ENCODE results near the gene NANOG. TPM values are rescaled to one million over a fixed set of nuclear protein-coding genes. Genes with fewer than 3 reads are reported as not detected.
"Not testable (repeated sequence)": the region's sequence is repeated elsewhere in the genome, so short reads cannot be mapped to it uniquely, and the experiment has no call there.

NANOG gene
- total and polyA plus RNA-seq, 2 donors (not counting 1 experiment from before 2014, with no cell fraction given): not detected

GRCh38 chr12:7797698-7798398, 8.6 kb downstream of the NANOG start:
- no peaks in the 10 kb centered on the region for H4K20me1 ChIP-seq (ENCODE audit: control insufficient read depth, insufficient read depth, low read length, poor library complexity, severe bottlenecking)
- H3K27ac ChIP-seq (ENCODE audit: low read length in 2 of 2): no peak overlapping the region
- ChIA-PET CTCF (interaction anchor here (0.9 to 2.3 kb wide), 3 partner anchors 9 to 108 kb away, joined by 3 to 5 read pairs (median 4); no protein-coding TSS in a partner anchor), POLR2A (no interaction called here)
- H3K4me1 ChIP-seq (ENCODE audit: control insufficient read depth in 2 of 2, insufficient read depth in 2 of 2, low read length in 2 of 2): no peaks in the 10 kb centered on the region
- Mint-ChIP-seq H3K27me3 (peaks cover 3% of the 10 kb centered on the region), H3K9me3 (ENCODE audit: insufficient read depth) (no peaks in the 10 kb centered on the region), H3K27ac (no peak overlapping the region), H3K4me1 (no peaks in the 10 kb centered on the region), H3K4me3 (no peak overlapping the region)
- 97% methylated on average over 8 of the region's 12 CpGs for WGBS (ENCODE audit: insufficient coverage)
- H3K9ac ChIP-seq (ENCODE audit: low read length): no peak overlapping the region
- H3K4me3 ChIP-seq (ENCODE audit: control extremely low read depth in 1 of 5, extremely low read depth in 1 of 5, insufficient read depth in 1 of 5, low read depth in 2 of 5, low read length in 4 of 5): no peak overlapping the region
- no peak overlapping the region for H2AFZ ChIP-seq (ENCODE audit: insufficient read depth, low read depth, low read length, poor library complexity, severe bottlenecking)
- no peaks in the 10 kb centered on the region for H3K27me3 ChIP-seq (replicated peaks in 1 of 4; ENCODE audit: control extremely low read depth in 1 of 4, control insufficient read depth in 3 of 4, insufficient read depth in 4 of 4, low read length in 3 of 4)
- TF ChIP-seq EZH2 (IDR thresholded peaks at IDR 0.05; ENCODE audit: borderline replicate concordance, insufficient read depth, low read depth, low read length, poor library complexity, severe bottlenecking): no peak
- TF ChIP-seq CTCF (IDR thresholded peaks at IDR 0.05): no peak
- ATAC-seq (ENCODE audit: low read depth) (no peak), DNase-seq (no peak)
- intact Hi-C loops (cut with micrococcal nuclease): no loop called here
- H3K9me3 ChIP-seq (ENCODE audit: control extremely low read depth in 1 of 3, control insufficient read depth in 2 of 3, insufficient read depth in 1 of 3, low read length in 2 of 3): no peaks in the 10 kb centered on the region
- no peaks in the 10 kb centered on the region for H3K36me3 ChIP-seq (replicated peaks in 1 of 2; ENCODE audit: control extremely low read depth in 1 of 2, control insufficient read depth in 1 of 2, extremely low read depth in 1 of 2, insufficient read depth in 2 of 2, low read length in 1 of 2)
- no peak overlapping the region for H3K4me2 ChIP-seq (replicated peaks; ENCODE audit: low read depth, low read length, poor library complexity, severe bottlenecking)
- H3K79me2 ChIP-seq (ENCODE audit: control insufficient read depth, insufficient read depth, low read length): no peaks in the 10 kb centered on the region

DNA sequence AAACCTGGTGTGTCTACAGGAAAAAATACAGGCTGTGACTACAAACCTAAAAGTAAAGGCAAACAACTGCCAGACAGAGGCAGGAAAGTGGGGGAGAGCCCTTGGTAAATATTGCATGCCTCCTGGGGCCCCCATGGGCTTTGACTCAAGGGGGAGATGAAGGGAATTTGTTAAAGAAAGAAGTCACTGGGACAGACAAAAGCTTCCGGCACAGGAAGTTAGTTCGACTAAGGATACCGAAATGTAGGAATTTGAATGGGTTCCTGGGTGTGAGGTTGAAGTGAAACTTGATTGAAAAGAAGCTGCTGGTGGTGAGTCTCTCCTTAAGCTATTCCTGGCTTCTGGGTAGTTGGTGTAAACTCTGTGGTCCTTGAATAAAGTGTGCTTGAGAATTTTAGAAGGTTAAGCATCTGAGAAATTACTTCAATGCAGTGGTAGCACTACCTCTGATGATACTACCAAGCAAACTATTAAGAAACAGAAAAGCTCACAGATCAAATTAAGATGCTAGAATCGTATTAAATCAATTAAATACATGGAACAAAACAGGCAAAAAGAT, 9.6 kb downstream of the NANOG start:
- DNase-seq; H3K9ac ChIP-seq (ENCODE audit: low read length); ATAC-seq (ENCODE audit: low read depth); H3K4me2 ChIP-seq (replicated peaks; ENCODE audit: low read depth, low read length, poor library complexity, severe bottlenecking); H3K4me3 Mint-ChIP-seq; H3K27ac ChIP-seq (ENCODE audit: low read length in 2 of 2); H2AFZ ChIP-seq (ENCODE audit: insufficient read depth, low read depth, low read length, poor library complexity, severe bottlenecking); POLR2A ChIA-PET; H3K36me3 ChIP-seq (replicated peaks in 1 of 2; ENCODE audit: control extremely low read depth in 1 of 2, control insufficient read depth in 1 of 2, extremely low read depth in 1 of 2, insufficient read depth in 2 of 2, low read length in 1 of 2); H3K27ac Mint-ChIP-seq; H3K4me1 ChIP-seq (ENCODE audit: control insufficient read depth in 2 of 2, insufficient read depth in 2 of 2, low read length in 2 of 2); H3K4me1 Mint-ChIP-seq; intact Hi-C loops (cut with micrococcal nuclease); H3K27me3 ChIP-seq (replicated peaks in 1 of 4; ENCODE audit: control extremely low read depth in 1 of 4, control insufficient read depth in 3 of 4, insufficient read depth in 4 of 4, low read length in 3 of 4); H3K9me3 ChIP-seq (ENCODE audit: control extremely low read depth in 1 of 3, control insufficient read depth in 2 of 3, insufficient read depth in 1 of 3, low read length in 2 of 3); H4K20me1 ChIP-seq (ENCODE audit: control insufficient read depth, insufficient read depth, low read length, poor library complexity, severe bottlenecking); H3K9me3 Mint-ChIP-seq (ENCODE audit: insufficient read depth); H3K4me3 ChIP-seq (ENCODE audit: control extremely low read depth in 1 of 5, extremely low read depth in 1 of 5, insufficient read depth in 1 of 5, low read depth in 2 of 5, low read length in 4 of 5); H3K27me3 Mint-ChIP-seq; H3K79me2 ChIP-seq (ENCODE audit: control insufficient read depth, insufficient read depth, low read length): not testable (repeated sequence)
- CTCF ChIA-PET: interaction anchor here (0.9 to 2.3 kb wide), 3 partner anchors 8 to 107 kb away, joined by 3 to 9 read pairs (median 5); no protein-coding TSS in a partner anchor
- no CpG with 5 or more reads among the region's 4 CpGs for WGBS (ENCODE audit: insufficient coverage)

All from B cell (primary cell).